ENCODE data around the gene CTSD. TPM values are rescaled to one million over a fixed set of nuclear protein-coding genes. Genes with fewer than 3 reads are reported as not detected.

Gene CTSD
- polyA plus RNA-seq, 4 donors = 537 to 799 (median 556) TPM

- DNase-seq = no peak
- peaks cover 18 to 57% (median 37%) of the 10 kb centered on the region in 3 donors for H3K36me3 ChIP-seq (ENCODE audit: control insufficient read depth in 3 of 3, insufficient read depth in 2 of 3, low read depth in 1 of 3, low read length in 3 of 3)
- H3K4me1 ChIP-seq (ENCODE audit: control insufficient read depth in 3 of 3, insufficient read depth in 2 of 3, low read depth in 1 of 3, low read length in 2 of 3) = no peaks in the 10 kb centered on the region
- no peak for FAIRE-seq
- no peak overlapping the region for H3K27ac ChIP-seq (ENCODE audit: low read depth in 1 of 3, low read length in 2 of 3)
- no peak overlapping the region for H3K4me3 ChIP-seq (ENCODE audit: low read depth in 1 of 3, low read length in 3 of 3)
- peaks cover 0 to 35% (median 9%) of the 10 kb centered on the region in 3 donors for H3K27me3 ChIP-seq (ENCODE audit: control insufficient read depth in 3 of 3, insufficient read depth in 3 of 3, low read length in 3 of 3)
- no peaks in the 10 kb centered on the region for H3K9me3 ChIP-seq (ENCODE audit: control insufficient read depth in 2 of 2, insufficient read depth in 1 of 2, low read depth in 1 of 2, low read length in 1 of 2)
- 76 to 87% (median 87%) methylated on average over 21 to 24 of the region's 24 CpGs for WGBS, 3 donors
These were observed 11.5 kb downstream of the CTSD start for GRCh38 chr11:1751999-1752906.

- Histone ChIP-seq H3K27ac (ENCODE audit: low read depth in 1 of 3, low read length in 2 of 3) (no peak overlapping the region), H3K27me3 (ENCODE audit: control insufficient read depth in 3 of 3, insufficient read depth in 3 of 3, low read length in 3 of 3) (peaks cover 0 to 40% (median 9%) of the 10 kb centered on the region in 3 donors), H3K9me3 (ENCODE audit: control insufficient read depth in 2 of 2, insufficient read depth in 1 of 2, low read depth in 1 of 2, low read length in 1 of 2) (no peaks in the 10 kb centered on the region), H3K4me3 (ENCODE audit: low read depth in 1 of 3, low read length in 3 of 3) (no peak overlapping the region), H3K4me1 (ENCODE audit: control insufficient read depth in 3 of 3, insufficient read depth in 2 of 3, low read depth in 1 of 3, low read length in 2 of 3) (no peaks in the 10 kb centered on the region), H3K36me3 (ENCODE audit: control insufficient read depth in 3 of 3, insufficient read depth in 2 of 3, low read depth in 1 of 3, low read length in 3 of 3) (peaks cover 14 to 50% (median 31%) of the 10 kb centered on the region in 3 donors)
- DNase-seq (no peak), FAIRE-seq (no peak)
- WGBS, 3 donors = 61 to 74% (median 74%) methylated on average over 5 of the region's 5 CpGs
These were observed 12.2 kb downstream of the CTSD start for GRCh38 chr11:1751531-1751921.

DNA sequence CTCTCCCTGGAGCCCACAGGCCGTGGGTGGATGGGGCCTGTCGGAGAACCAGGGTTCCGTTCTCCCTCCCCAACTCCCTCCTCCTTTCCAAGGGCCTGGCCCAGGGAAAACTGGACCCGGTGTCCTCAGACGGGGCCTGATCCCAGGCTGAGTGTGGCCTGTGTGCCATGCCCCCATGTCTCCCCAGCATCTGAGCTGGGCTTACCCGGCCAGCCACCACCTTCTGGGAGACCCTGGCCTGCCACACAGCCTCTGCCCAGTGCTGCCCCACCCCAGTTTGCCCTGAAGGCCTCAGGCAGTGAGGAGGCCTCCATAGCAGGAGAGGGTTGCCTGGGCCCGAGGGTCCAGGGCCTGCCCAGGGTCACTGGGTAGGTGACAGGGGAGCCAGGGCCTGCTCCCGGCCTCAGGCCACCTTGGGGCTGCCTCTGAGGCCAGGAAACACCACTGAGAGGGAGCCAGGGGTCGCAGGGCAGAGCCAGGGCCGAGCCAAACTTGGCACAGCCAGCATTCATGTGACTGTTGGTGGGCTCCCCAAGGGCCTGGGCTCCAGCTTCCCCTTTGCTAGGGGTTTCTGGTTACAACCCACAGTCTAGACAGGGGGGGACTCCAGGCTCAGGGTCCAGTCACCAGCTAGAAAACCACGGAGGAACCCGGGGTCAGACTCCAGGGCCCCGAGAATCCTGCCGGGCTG lies 12.7 kb downstream of the CTSD start:
- 40 to 60% (median 44%) methylated on average over 14 of the region's 14 CpGs for WGBS, 3 donors
- DNase-seq (no peak), FAIRE-seq (no peak)
- Histone ChIP-seq H3K4me1 (ENCODE audit: control insufficient read depth in 3 of 3, insufficient read depth in 2 of 3, low read depth in 1 of 3, low read length in 2 of 3) (no peaks in the 10 kb centered on the region), H3K36me3 (ENCODE audit: control insufficient read depth in 3 of 3, insufficient read depth in 2 of 3, low read depth in 1 of 3, low read length in 3 of 3) (peaks cover 8 to 44% (median 27%) of the 10 kb centered on the region in 3 donors), H3K27ac (ENCODE audit: low read depth in 1 of 3, low read length in 2 of 3) (peak overlapping the region in 1 of 3 donors; percentile 6), H3K9me3 (ENCODE audit: control insufficient read depth in 2 of 2, insufficient read depth in 1 of 2, low read depth in 1 of 2, low read length in 1 of 2) (no peaks in the 10 kb centered on the region), H3K27me3 (ENCODE audit: control insufficient read depth in 3 of 3, insufficient read depth in 3 of 3, low read length in 3 of 3) (peaks cover 0 to 40% (median 9%) of the 10 kb centered on the region in 3 donors), H3K4me3 (ENCODE audit: low read depth in 1 of 3, low read length in 3 of 3) (no peak overlapping the region)

- FAIRE-seq = no peak
- peaks cover 8 to 39% (median 23%) of the 10 kb centered on the region in 3 donors for H3K36me3 ChIP-seq (ENCODE audit: control insufficient read depth in 3 of 3, insufficient read depth in 2 of 3, low read depth in 1 of 3, low read length in 3 of 3)
- 17 to 38% (median 30%) methylated on average over 6 of the region's 6 CpGs for WGBS, 3 donors
- H3K9me3 ChIP-seq (ENCODE audit: control insufficient read depth in 2 of 2, insufficient read depth in 1 of 2, low read depth in 1 of 2, low read length in 1 of 2) = no peaks in the 10 kb centered on the region
- H3K4me3 ChIP-seq (ENCODE audit: low read depth in 1 of 3, low read length in 3 of 3) = no peak within 1 kb of the TSS
- no peaks in the 10 kb centered on the region for H3K4me1 ChIP-seq (ENCODE audit: control insufficient read depth in 3 of 3, insufficient read depth in 2 of 3, low read depth in 1 of 3, low read length in 2 of 3)
- H3K27ac ChIP-seq (ENCODE audit: low read depth in 1 of 3, low read length in 2 of 3) = peak within 1 kb of the TSS in 1 of 3 donors; percentile 6
- H3K27me3 ChIP-seq (ENCODE audit: control insufficient read depth in 3 of 3, insufficient read depth in 3 of 3, low read length in 3 of 3) = peaks cover 0 to 41% (median 9%) of the 10 kb centered on the region in 3 donors
- peak in 1 of 2 donors; percentile 37 for DNase-seq
These were observed 13.3 kb downstream of the CTSD start, which contains the start of gene IFITM10 for GRCh38 chr11:1750481-1750839. Gene IFITM10 (minus strand): TSS chr11:1750595. CDS start chr11:1750442, 153 bp downstream.

- Histone ChIP-seq H3K36me3 (ENCODE audit: control insufficient read depth in 3 of 3, insufficient read depth in 2 of 3, low read depth in 1 of 3, low read length in 3 of 3) (peaks cover 8 to 31% (median 18%) of the 10 kb centered on the region in 3 donors), H3K9me3 (ENCODE audit: control insufficient read depth in 2 of 2, insufficient read depth in 1 of 2, low read depth in 1 of 2, low read length in 1 of 2) (no peaks in the 10 kb centered on the region), H3K27ac (ENCODE audit: low read depth in 1 of 3, low read length in 2 of 3) (no peak overlapping the region), H3K27me3 (ENCODE audit: control insufficient read depth in 3 of 3, insufficient read depth in 3 of 3, low read length in 3 of 3) (peaks cover 0 to 48% (median 9%) of the 10 kb centered on the region in 3 donors), H3K4me3 (ENCODE audit: low read depth in 1 of 3, low read length in 3 of 3) (no peak overlapping the region), H3K4me1 (ENCODE audit: control insufficient read depth in 3 of 3, insufficient read depth in 2 of 3, low read depth in 1 of 3, low read length in 2 of 3) (no peaks in the 10 kb centered on the region)
- FAIRE-seq (no peak), DNase-seq (peak in 1 of 2 donors; percentile 22)
- WGBS, 3 donors = 31 to 35% (median 32%) methylated on average over 23 to 25 of the region's 25 CpGs
These were observed 14.1 kb downstream of the CTSD start for GRCh38 chr11:1749395-1750351.

- 2 to 5% (median 5%) methylated on average over 52 to 84 of the region's 84 CpGs for WGBS, 3 donors
- no peaks in the 10 kb centered on the region for H3K4me1 ChIP-seq (ENCODE audit: control insufficient read depth in 3 of 3, insufficient read depth in 2 of 3, low read depth in 1 of 3, low read length in 2 of 3)
- DNase-seq (no peak), FAIRE-seq (no peak)
- H3K4me3 ChIP-seq (ENCODE audit: low read depth in 1 of 3, low read length in 3 of 3) = peak overlapping the region in 1 of 3 donors; percentile 7
- no peak overlapping the region for H3K27ac ChIP-seq (ENCODE audit: low read depth in 1 of 3, low read length in 2 of 3)
- H3K36me3 ChIP-seq (ENCODE audit: control insufficient read depth in 3 of 3, insufficient read depth in 2 of 3, low read depth in 1 of 3, low read length in 3 of 3) = peaks cover 6 to 23% (median 11%) of the 10 kb centered on the region in 3 donors
- H3K9me3 ChIP-seq (ENCODE audit: control insufficient read depth in 2 of 2, insufficient read depth in 1 of 2, low read depth in 1 of 2, low read length in 1 of 2) = no peaks in the 10 kb centered on the region
- peaks cover 0 to 48% (median 9%) of the 10 kb centered on the region in 3 donors for H3K27me3 ChIP-seq (ENCODE audit: control insufficient read depth in 3 of 3, insufficient read depth in 3 of 3, low read length in 3 of 3)
These were observed 14.9 kb downstream of the CTSD start for GRCh38 chr11:1748636-1749394.

DNA sequence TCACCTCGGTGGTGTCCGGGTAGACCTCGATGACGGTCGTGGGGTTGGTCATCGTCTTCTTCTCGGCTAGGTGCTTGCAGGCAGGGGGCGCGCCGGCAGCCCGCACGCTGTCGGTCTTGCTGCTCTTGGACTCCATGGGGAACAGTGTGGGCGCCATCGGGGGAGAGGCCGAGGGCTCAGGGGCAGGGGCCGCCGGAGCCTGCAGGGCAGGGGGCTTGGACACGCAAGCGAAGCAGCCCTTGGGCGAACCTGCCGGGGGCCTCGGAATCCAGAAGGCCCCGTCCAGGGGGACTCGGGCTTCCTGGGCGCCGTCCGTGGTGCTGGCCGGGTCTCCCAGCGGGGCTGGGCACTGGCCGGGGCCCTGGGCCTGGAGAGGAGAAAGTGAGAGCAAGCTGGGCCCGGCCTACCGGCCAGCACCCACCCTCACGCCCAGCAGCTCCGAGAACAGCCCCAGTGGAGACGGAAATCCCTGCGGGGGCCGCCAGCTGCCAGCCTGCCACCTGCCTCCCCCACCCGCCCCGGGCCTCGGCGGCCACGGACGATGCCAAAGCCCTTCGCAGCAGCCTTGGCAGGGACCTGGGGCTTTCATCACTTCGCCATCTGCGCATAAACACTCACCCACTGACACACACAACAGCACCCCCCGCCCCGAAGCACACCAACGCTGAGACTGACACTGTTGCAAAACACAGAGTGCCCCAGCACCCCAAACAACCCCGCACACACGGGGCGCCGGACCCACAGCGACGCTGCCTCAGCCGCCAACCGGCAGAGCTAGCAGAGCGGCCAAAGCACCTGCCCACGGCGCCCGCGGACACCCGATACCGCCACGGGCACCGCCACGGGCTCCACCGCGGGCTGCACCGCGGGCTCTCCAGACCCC lies 15.7 kb downstream of the CTSD start:
- Histone ChIP-seq H3K27me3 (ENCODE audit: control insufficient read depth in 3 of 3, insufficient read depth in 3 of 3, low read length in 3 of 3) (peaks cover 0 to 48% (median 9%) of the 10 kb centered on the region in 3 donors), H3K27ac (ENCODE audit: low read depth in 1 of 3, low read length in 2 of 3) (no peak overlapping the region), H3K9me3 (ENCODE audit: control insufficient read depth in 2 of 2, insufficient read depth in 1 of 2, low read depth in 1 of 2, low read length in 1 of 2) (no peaks in the 10 kb centered on the region), H3K4me1 (ENCODE audit: control insufficient read depth in 3 of 3, insufficient read depth in 2 of 3, low read depth in 1 of 3, low read length in 2 of 3) (no peaks in the 10 kb centered on the region), H3K4me3 (ENCODE audit: low read depth in 1 of 3, low read length in 3 of 3) (peak overlapping the region in 1 of 3 donors; percentile 7), H3K36me3 (ENCODE audit: control insufficient read depth in 3 of 3, insufficient read depth in 2 of 3, low read depth in 1 of 3, low read length in 3 of 3) (peaks cover under 1 to 16% (median 4%) of the 10 kb centered on the region in 3 donors)
- 39 to 43% (median 42%) methylated on average over 55 to 72 of the region's 72 CpGs for WGBS, 3 donors
- no peak for DNase-seq
- no peak for FAIRE-seq
